HG02885 (cell line): ENCODE results near the gene LY9.
A peak's percentile ranks its signal among the peaks of the same experiment; 100 is the strongest.
"Not testable (repeated sequence)": the region's sequence is repeated elsewhere in the genome, so short reads cannot be mapped to it uniquely, and the experiment has no call there.

Experiments
- ATAC-seq: cut with Tn5 transposase; IDR thresholded peaks from one replicate; pipeline ENCODE4 v1.9.1; 2021; ENCODE audit warnings: mild to moderate bottlenecking; ENCODE audit not compliant: unreplicated experiment, poor library complexity

Gene LY9

GRCh38 chr1:160860840-160861505, 65.0 kb downstream of the LY9 start:
- ATAC-seq: no peak

- ATAC-seq: peak; percentile 78
Observed at GRCh38 chr1:160862203-160863060, 66.5 kb downstream of the LY9 start, which contains the start of gene CD244. Gene CD244, minus strand, starts transcription at chr1:160862887. Its CDS starts 210 bp downstream, at chr1:160862677.

GRCh38 chr1:160863061-160863773, 67.2 kb downstream of the LY9 start:
- no peak for ATAC-seq

- ATAC-seq: no peak
Observed at GRCh38 chr1:160863774-160864131, 67.8 kb downstream of the LY9 start.

GRCh38 chr1:160864173-160864572, 68.2 kb downstream of the LY9 start:
- ATAC-seq: no peak

GRCh38 chr1:160865337-160865736, 69.4 kb downstream of the LY9 start:
- ATAC-seq: no peak

- ATAC-seq: no peak
Observed at GRCh38 chr1:160866001-160866694, 70.2 kb downstream of the LY9 start.

GRCh38 chr1:160866695-160867260, 70.8 kb downstream of the LY9 start:
- no peak for ATAC-seq

- ATAC-seq: not testable (repeated sequence)
Observed at GRCh38 chr1:160867651-160868050, 71.7 kb downstream of the LY9 start.

- no peak for ATAC-seq
Observed at GRCh38 chr1:160868141-160868540, 72.2 kb downstream of the LY9 start.

- ATAC-seq: no peak
Observed at GRCh38 chr1:160874935-160875334, 79.0 kb downstream of the LY9 start.

GRCh38 chr1:160875591-160875990, 79.6 kb downstream of the LY9 start:
- not testable (repeated sequence) for ATAC-seq

GRCh38 chr1:160876311-160876710, 80.3 kb downstream of the LY9 start:
- no peak for ATAC-seq

- no peak for ATAC-seq
Observed at GRCh38 chr1:160877221-160877620, 81.2 kb downstream of the LY9 start.
